Neural cell (in vitro differentiated cells): ENCODE results near the gene TPM1.

Experiments used
- CTCF ChIP-seq: fragments of 450-650 bp; IDR thresholded peaks from 2 replicates; pipeline ENCODE4 v1.5.1; 2014; ENCODE audit warnings: antibody characterized with exemption, mild to moderate bottlenecking, moderate library complexity; ENCODE audit not compliant: poor library complexity, severe bottlenecking
- EP300 ChIP-seq: fragments of 450-650 bp; conservative IDR thresholded peaks from 2 replicates; pipeline ENCODE4 v1.6.1; 2014; ENCODE audit warnings: antibody characterized with exemption, mild to moderate bottlenecking, moderate library complexity; ENCODE audit not compliant: poor library complexity, severe bottlenecking
- MXI1 ChIP-seq: fragments of 450-650 bp; conservative IDR thresholded peaks from 2 replicates; pipeline ENCODE4 v1.6.1; 2014; ENCODE audit warnings: antibody characterized with exemption, mild to moderate bottlenecking; ENCODE audit not compliant: poor library complexity, severe bottlenecking
- POLR2AphosphoS5 ChIP-seq: IDR thresholded peaks from 2 replicates; pipeline ENCODE4 v1.6.1; 2012
- RAD21 ChIP-seq: fragments of 450-650 bp; conservative IDR thresholded peaks from 2 replicates; pipeline ENCODE4 v1.6.1; 2014; ENCODE audit warnings: antibody characterized with exemption, mild to moderate bottlenecking, moderate library complexity
- TAF1 ChIP-seq: IDR thresholded peaks from 2 replicates; pipeline ENCODE4 v1.6.1; 2012; ENCODE audit warnings: low read depth

GRCh38 chr15:62998262-62998890 lies 44.2 kb upstream of the TPM1 start:
- TF ChIP-seq CTCF, result no peak
- no peak for TF ChIP-seq RAD21
- no peak for TF ChIP-seq EP300
- no peak for TF ChIP-seq MXI1
- no peak for TF ChIP-seq TAF1
- no peak for TF ChIP-seq POLR2AphosphoS5
